HepG2 (cell line): ENCODE data around the gene MC3R. TPM values are rescaled to one million over a fixed set of nuclear protein-coding genes. Genes with fewer than 3 reads are reported as not detected.
A peak's percentile ranks its signal among the peaks of the same experiment; 100 is the strongest.

Experiments
- ADNP ChIP-seq: sonication (generic); formaldehyde crosslinking; IDR thresholded peaks from 2 replicates; pipeline ENCODE4 v1.4.0; 2020; ENCODE audit warnings: missing genetic modification reagents
- ATF7 ChIP-seq, 2 experiments: fragments of 450-650 bp in 1 of 2; sonication (generic) in 1 of 2; formaldehyde crosslinking in 1 of 2; IDR thresholded peaks; 2 replicates each; pipeline versions ENCODE4 v1.4.0 to v1.6.1; 2016 to 2020; ENCODE audit warnings: antibody characterized with exemption in 1 of 2, mild to moderate bottlenecking in 1 of 2, missing genetic modification reagents in 1 of 2
- BCLAF1 ChIP-seq: fragments of 450-650 bp; IDR thresholded peaks from 2 replicates; pipeline ENCODE4 v1.6.1; 2017; ENCODE audit warnings: mild to moderate bottlenecking
- CREB1 ChIP-seq, 2 experiments: fragments of 450-650 bp in 1 of 2; IDR thresholded peaks; 2 replicates each; pipeline ENCODE4 v1.6.1; 2016 to 2017; ENCODE audit warnings: control low read depth in 1 of 2, mild to moderate bottlenecking in 1 of 2, missing compliant biosample characterization in 1 of 2, missing genetic modification characterization in 1 of 2
- FOXP1 ChIP-seq, 2 experiments: fragments of 450-650 bp in 1 of 2; IDR thresholded peaks; 2 replicates each; pipeline ENCODE4 v1.6.1; 2017 to 2018; ENCODE audit warnings: antibody characterized with exemption in 1 of 2
- HOXA9 ChIP-seq: sonication (generic); formaldehyde crosslinking; IDR thresholded peaks from 2 replicates; pipeline ENCODE4 v1.8.1; 2022; ENCODE audit warnings: missing genetic modification reagents, mild to moderate bottlenecking, moderate library complexity, borderline replicate concordance
- MLX ChIP-seq: IDR thresholded peaks from 2 replicates; pipeline ENCODE4 v1.6.1; 2016
- REL ChIP-seq: sonication (generic); formaldehyde crosslinking; conservative IDR thresholded peaks from 2 replicates; pipeline ENCODE4 v1.8.0; 2022; ENCODE audit warnings: mild to moderate bottlenecking, missing genetic modification reagents, moderate library complexity
- RERE ChIP-seq: IDR thresholded peaks from 2 replicates; pipeline ENCODE4 v1.6.1; 2016; ENCODE audit warnings: low read depth, missing genetic modification reagents, missing compliant biosample characterization
- SMARCC2 ChIP-seq: fragments of 450-650 bp; IDR thresholded peaks from 2 replicates; pipeline ENCODE4 v1.6.1; 2017; ENCODE audit warnings: antibody characterized with exemption, mild to moderate bottlenecking
- THAP9 ChIP-seq: sonication (generic); formaldehyde crosslinking; IDR thresholded peaks from 2 replicates; pipeline ENCODE4; 2020; ENCODE audit warnings: missing genetic modification reagents, mild to moderate bottlenecking, borderline replicate concordance
- ZBTB3 ChIP-seq: sonication (generic); formaldehyde crosslinking; IDR thresholded peaks from 2 replicates; pipeline ENCODE4 v1.4.0; 2020; ENCODE audit warnings: low read depth, mild to moderate bottlenecking, moderate library complexity, missing genetic modification reagents, borderline replicate concordance
- ZFP36 ChIP-seq: fragments of 150-350 bp; IDR thresholded peaks from 2 replicates; pipeline ENCODE4 v1.6.1; 2018; ENCODE audit warnings: borderline replicate concordance, low read length, low read depth; ENCODE audit not compliant: partially characterized antibody
- ZNF138 ChIP-seq: sonication (generic); formaldehyde crosslinking; IDR thresholded peaks from 2 replicates; pipeline ENCODE4 v1.5.0; 2020; ENCODE audit warnings: mild to moderate bottlenecking, low read depth, missing genetic modification reagents
- ZNF3 ChIP-seq: IDR thresholded peaks from 2 replicates; pipeline ENCODE4 v1.7.0; 2017; ENCODE audit warnings: inconsistent platforms
- ZNF570 ChIP-seq: sonication (generic); formaldehyde crosslinking; IDR thresholded peaks from 2 replicates; pipeline ENCODE4 v1.4.0; 2020; ENCODE audit warnings: mild to moderate bottlenecking, missing genetic modification reagents, borderline replicate concordance
- ZNF615 ChIP-seq: sonication (generic); formaldehyde crosslinking; IDR thresholded peaks from 2 replicates; pipeline ENCODE4 v1.5.0; 2020; ENCODE audit warnings: mild to moderate bottlenecking, missing genetic modification reagents, borderline replicate concordance
- polyA plus RNA-seq, 8 experiments: library from polyadenylated mRNA; depleted of rRNA in 3 of 8; stranded (reverse) in 7 of 8; unstranded in 1 of 8; fragments of >200 nt; fragmentation: Illumina TruSeq in 4 of 8; extraction: Trizol in 4 of 8; gene quantifications; 2 replicates each; pipeline versions ENCODE4 v1.2.1 to v1.2.3, GENCODE V29; 2011 to 2016; ENCODE audit warnings: low read depth in 4 of 8, missing spikeins in 1 of 8, mixed read lengths in 1 of 8; ENCODE audit not compliant: insufficient read depth in 1 of 8
- total RNA-seq, 5 experiments: library from RNA; depleted of rRNA; stranded (reverse); fragments of >200 nt; fragmentation: Illumina TruSeq; extraction: Trizol; gene quantifications; 2 replicates each; pipeline ENCODE4 v1.2.3, GENCODE V29; 2016; ENCODE audit warnings: low read depth in 1 of 5

MC3R gene
- total and polyA plus RNA-seq, 2 of the 13 experiments (the other 11 are each of a cell fraction or from before 2014, with no cell fraction given) = not detected

- TF ChIP-seq ZBTB3 = no peak
- no peak for TF ChIP-seq BCLAF1
- peak; percentile 38 for TF ChIP-seq CREB1 (IDR thresholded peaks at IDR 0.05)
- TF ChIP-seq CREB1 (CRISPR knock-in tag; IDR thresholded peaks at IDR 0.05) = no peak
- no peak for TF ChIP-seq ZNF615 (CRISPR knock-in tag)
- TF ChIP-seq ZNF138 (CRISPR knock-in tag) = 0 out of 2 replicates have a peak, but pooled peaks have one; percentile 33
- no peak for TF ChIP-seq ADNP (CRISPR knock-in tag)
- no peak for TF ChIP-seq FOXP1 (IDR thresholded peaks at IDR 0.05)
- TF ChIP-seq FOXP1 (CRISPR knock-in tag; IDR thresholded peaks at IDR 0.05) = no peak
- TF ChIP-seq RERE (CRISPR knock-in tag) = no peak
- no peak for TF ChIP-seq THAP9 (CRISPR knock-in tag)
- TF ChIP-seq ZFP36 = no peak
- no peak for TF ChIP-seq ZNF3 (CRISPR knock-in tag)
- peak; percentile 69; the same call in 1 of the 2 replicates for TF ChIP-seq HOXA9 (CRISPR knock-in tag)
- TF ChIP-seq ATF7 (IDR thresholded peaks at IDR 0.05) = no peak
- TF ChIP-seq ATF7 (CRISPR knock-in tag; IDR thresholded peaks at IDR 0.05) = no peak
- no peak for TF ChIP-seq REL (CRISPR knock-in tag)
- TF ChIP-seq SMARCC2 = no peak
- TF ChIP-seq MLX = no peak
- TF ChIP-seq ZNF570 (CRISPR knock-in tag) = no peak
Observed at GRCh38 chr20:56249244-56249955, 868 bp downstream of the MC3R start (continued).
